ENCODE measurements around the gene LCLAT1.

LCLAT1 gene

GRCh38 chr2:30424231-30424630, 22.8 kb upstream of the LCLAT1 start:
- DNase-seq (ENCODE audit: low spot score), result no peak
- no peak overlapping the region for H3K27ac ChIP-seq
- POLR2A ChIA-PET (ENCODE audit: low non-redundant PET), result no interaction called here
- CTCF ChIA-PET, result no interaction called here
- no peak for TF ChIP-seq CTCF (conservative IDR thresholded peaks at IDR 0.05; ENCODE audit: low read depth)

- DNase-seq (ENCODE audit: low spot score), result no peak
- ChIA-PET POLR2A (ENCODE audit: low non-redundant PET) (no interaction called here), CTCF (no interaction called here)
- H3K27ac ChIP-seq, result no peak overlapping the region
- no peak for TF ChIP-seq CTCF (conservative IDR thresholded peaks at IDR 0.05; ENCODE audit: low read depth)
These were observed 21.7 kb upstream of the LCLAT1 start for GRCh38 chr2:30425326-30425725.

- TF ChIP-seq CTCF (conservative IDR thresholded peaks at IDR 0.05; ENCODE audit: low read depth), result no peak
- POLR2A ChIA-PET (ENCODE audit: low non-redundant PET), result no interaction called here
- no peak for DNase-seq (ENCODE audit: low spot score)
- CTCF ChIA-PET, result no interaction called here
- H3K27ac ChIP-seq, result no peak overlapping the region
These were observed 19.3 kb upstream of the LCLAT1 start for GRCh38 chr2:30427606-30428347.

GRCh38 chr2:30428348-30428662, 18.7 kb upstream of the LCLAT1 start:
- DNase-seq (ENCODE audit: low spot score), result no peak
- CTCF ChIA-PET, result no interaction called here
- no peak for TF ChIP-seq CTCF (conservative IDR thresholded peaks at IDR 0.05; ENCODE audit: low read depth)
- POLR2A ChIA-PET (ENCODE audit: low non-redundant PET), result no interaction called here
- no peak overlapping the region for H3K27ac ChIP-seq

GRCh38 chr2:30428827-30429461, 18.1 kb upstream of the LCLAT1 start:
- POLR2A ChIA-PET (ENCODE audit: low non-redundant PET), result no interaction called here
- no peak for TF ChIP-seq CTCF (conservative IDR thresholded peaks at IDR 0.05; ENCODE audit: low read depth)
- CTCF ChIA-PET, result interaction anchor here (0.7 kb wide), 2 partner anchors 30 to 201 kb away, joined by 3 to 4 read pairs; no protein-coding TSS in a partner anchor
- DNase-seq (ENCODE audit: low spot score), result no peak
- no peak overlapping the region for H3K27ac ChIP-seq

- no peak for DNase-seq (ENCODE audit: low spot score)
- CTCF ChIA-PET, result no interaction called here
- POLR2A ChIA-PET (ENCODE audit: low non-redundant PET), result no interaction called here
These were observed 13.3 kb upstream of the LCLAT1 start for GRCh38 chr2:30433541-30434299.

More at GRCh38 chr2:30433541-30434299, 13.3 kb upstream of the LCLAT1 start:
- no peak for TF ChIP-seq CTCF (conservative IDR thresholded peaks at IDR 0.05; ENCODE audit: low read depth)
- H3K27ac ChIP-seq, result no peak overlapping the region
